ENCODE measurements around the gene CYGB.

Gene CYGB

GRCh38 chr17:76558198-76559095 lies 20.9 kb upstream of the CYGB start:
- H3K27ac ChIP-seq (ENCODE audit: low read length): peak overlapping the region; percentile 99
- peak overlapping the region; percentile 100 for H3K9ac ChIP-seq (ENCODE audit: low read depth, low read length)
- H3K9me3 ChIP-seq (ENCODE audit: insufficient read depth, low read depth, low read length): no peaks in the 10 kb centered on the region
- H3K4me3 ChIP-seq (ENCODE audit: low read length): peak overlapping the region; percentile 100
- H3K36me3 ChIP-seq (ENCODE audit: insufficient read depth, low read depth, low read length): peaks cover 49% of the 10 kb centered on the region
- H3K4me1 ChIP-seq (ENCODE audit: insufficient read depth, low read length): peaks cover 11% of the 10 kb centered on the region
- H3K27me3 ChIP-seq (ENCODE audit: insufficient read depth, low read length): no peaks in the 10 kb centered on the region

- Histone ChIP-seq H3K9me3 (ENCODE audit: insufficient read depth, low read depth, low read length) (no peaks in the 10 kb centered on the region), H3K9ac (ENCODE audit: low read depth, low read length) (peak overlapping the region; percentile 100), H3K4me1 (ENCODE audit: insufficient read depth, low read length) (peaks cover 11% of the 10 kb centered on the region), H3K27me3 (ENCODE audit: insufficient read depth, low read length) (no peaks in the 10 kb centered on the region), H3K4me3 (ENCODE audit: low read length) (peak overlapping the region; percentile 100), H3K36me3 (ENCODE audit: insufficient read depth, low read depth, low read length) (peaks cover 41% of the 10 kb centered on the region), H3K27ac (ENCODE audit: low read length) (peak overlapping the region; percentile 99)
Measured at GRCh38 chr17:76557368-76558197, 20.1 kb upstream of the CYGB start.

GRCh38 chr17:76556765-76557367 lies 19.4 kb upstream of the CYGB start:
- Histone ChIP-seq H3K4me1 (ENCODE audit: insufficient read depth, low read length) (peaks cover 9% of the 10 kb centered on the region), H3K27me3 (ENCODE audit: insufficient read depth, low read length) (no peaks in the 10 kb centered on the region), H3K36me3 (ENCODE audit: insufficient read depth, low read depth, low read length) (peaks cover 36% of the 10 kb centered on the region), H3K4me3 (ENCODE audit: low read length) (peak overlapping the region; percentile 100), H3K27ac (ENCODE audit: low read length) (no peak overlapping the region), H3K9ac (ENCODE audit: low read depth, low read length) (peak overlapping the region; percentile 100), H3K9me3 (ENCODE audit: insufficient read depth, low read depth, low read length) (no peaks in the 10 kb centered on the region)

GRCh38 chr17:76554131-76554530 lies 16.6 kb upstream of the CYGB start:
- Histone ChIP-seq H3K9ac (ENCODE audit: low read depth, low read length) (no peak overlapping the region), H3K27ac (ENCODE audit: low read length) (no peak overlapping the region), H3K4me3 (ENCODE audit: low read length) (no peak overlapping the region), H3K4me1 (ENCODE audit: insufficient read depth, low read length) (peaks cover 5% of the 10 kb centered on the region; the same call in 1 of the 2 replicates), H3K27me3 (ENCODE audit: insufficient read depth, low read length) (no peaks in the 10 kb centered on the region), H3K36me3 (ENCODE audit: insufficient read depth, low read depth, low read length) (peaks cover 8% of the 10 kb centered on the region; the same call in 1 of the 2 replicates), H3K9me3 (ENCODE audit: insufficient read depth, low read depth, low read length) (no peaks in the 10 kb centered on the region)

- Histone ChIP-seq H3K36me3 (ENCODE audit: insufficient read depth, low read depth, low read length) (peaks cover under 1% of the 10 kb centered on the region; the same call in 1 of the 2 replicates), H3K9me3 (ENCODE audit: insufficient read depth, low read depth, low read length) (no peaks in the 10 kb centered on the region), H3K4me1 (ENCODE audit: insufficient read depth, low read length) (peaks cover 5% of the 10 kb centered on the region; the same call in 1 of the 2 replicates), H3K9ac (ENCODE audit: low read depth, low read length) (no peak overlapping the region), H3K27ac (ENCODE audit: low read length) (no peak overlapping the region), H3K4me3 (ENCODE audit: low read length) (no peak overlapping the region), H3K27me3 (ENCODE audit: insufficient read depth, low read length) (no peaks in the 10 kb centered on the region)
Measured at GRCh38 chr17:76553178-76553908, 15.8 kb upstream of the CYGB start.

- no peaks in the 10 kb centered on the region for H3K27me3 ChIP-seq (ENCODE audit: insufficient read depth, low read length)
- H3K36me3 ChIP-seq (ENCODE audit: insufficient read depth, low read depth, low read length): no peaks in the 10 kb centered on the region
- no peak overlapping the region for H3K27ac ChIP-seq (ENCODE audit: low read length)
- no peaks in the 10 kb centered on the region for H3K9me3 ChIP-seq (ENCODE audit: insufficient read depth, low read depth, low read length)
- H3K9ac ChIP-seq (ENCODE audit: low read depth, low read length): no peak overlapping the region
- H3K4me3 ChIP-seq (ENCODE audit: low read length): no peak overlapping the region
- peaks cover 8% of the 10 kb centered on the region; the same call in 1 of the 2 replicates for H3K4me1 ChIP-seq (ENCODE audit: insufficient read depth, low read length)
Measured at GRCh38 chr17:76551685-76552084, 14.2 kb upstream of the CYGB start.

GRCh38 chr17:76550712-76551615 lies 13.5 kb upstream of the CYGB start:
- Histone ChIP-seq H3K4me1 (ENCODE audit: insufficient read depth, low read length) (peaks cover 8% of the 10 kb centered on the region; the same call in 1 of the 2 replicates), H3K36me3 (ENCODE audit: insufficient read depth, low read depth, low read length) (no peaks in the 10 kb centered on the region), H3K4me3 (ENCODE audit: low read length) (no peak overlapping the region), H3K9me3 (ENCODE audit: insufficient read depth, low read depth, low read length) (no peaks in the 10 kb centered on the region), H3K27me3 (ENCODE audit: insufficient read depth, low read length) (no peaks in the 10 kb centered on the region), H3K27ac (ENCODE audit: low read length) (no peak overlapping the region), H3K9ac (ENCODE audit: low read depth, low read length) (no peak overlapping the region)

GRCh38 chr17:76549539-76549938 lies 12.0 kb upstream of the CYGB start:
- Histone ChIP-seq H3K27me3 (ENCODE audit: insufficient read depth, low read length) (peaks cover 8% of the 10 kb centered on the region; the same call in 1 of the 2 replicates), H3K36me3 (ENCODE audit: insufficient read depth, low read depth, low read length) (no peaks in the 10 kb centered on the region), H3K9ac (ENCODE audit: low read depth, low read length) (no peak overlapping the region), H3K4me3 (ENCODE audit: low read length) (no peak overlapping the region), H3K9me3 (ENCODE audit: insufficient read depth, low read depth, low read length) (no peaks in the 10 kb centered on the region), H3K4me1 (ENCODE audit: insufficient read depth, low read length) (peaks cover 8% of the 10 kb centered on the region; the same call in 1 of the 2 replicates), H3K27ac (ENCODE audit: low read length) (no peak overlapping the region)

- H3K4me1 ChIP-seq (ENCODE audit: insufficient read depth, low read length): peaks cover 8% of the 10 kb centered on the region; the same call in 1 of the 2 replicates
- no peak overlapping the region for H3K4me3 ChIP-seq (ENCODE audit: low read length)
- no peak overlapping the region for H3K9ac ChIP-seq (ENCODE audit: low read depth, low read length)
- no peak overlapping the region for H3K27ac ChIP-seq (ENCODE audit: low read length)
- H3K9me3 ChIP-seq (ENCODE audit: insufficient read depth, low read depth, low read length): no peaks in the 10 kb centered on the region
- no peaks in the 10 kb centered on the region for H3K36me3 ChIP-seq (ENCODE audit: insufficient read depth, low read depth, low read length)
- peaks cover 8% of the 10 kb centered on the region; the same call in 1 of the 2 replicates for H3K27me3 ChIP-seq (ENCODE audit: insufficient read depth, low read length)
Measured at GRCh38 chr17:76549215-76549518, 11.7 kb upstream of the CYGB start.

GRCh38 chr17:76548378-76549214 lies 11.1 kb upstream of the CYGB start:
- no peaks in the 10 kb centered on the region for H3K9me3 ChIP-seq (ENCODE audit: insufficient read depth, low read depth, low read length)
- H3K36me3 ChIP-seq (ENCODE audit: insufficient read depth, low read depth, low read length): no peaks in the 10 kb centered on the region
- H3K9ac ChIP-seq (ENCODE audit: low read depth, low read length): no peak overlapping the region
- peaks cover 8% of the 10 kb centered on the region; the same call in 1 of the 2 replicates for H3K27me3 ChIP-seq (ENCODE audit: insufficient read depth, low read length)
- no peak overlapping the region for H3K4me3 ChIP-seq (ENCODE audit: low read length)
- peaks cover 8% of the 10 kb centered on the region; the same call in 1 of the 2 replicates for H3K4me1 ChIP-seq (ENCODE audit: insufficient read depth, low read length)
- H3K27ac ChIP-seq (ENCODE audit: low read length): no peak overlapping the region
